Stimulated activated CD4-positive, alpha-beta T cell treated with anti-CD3 and anti-CD28 coated beads, Interleukin-4, amount 100 ng/mL, for 1 hour (primary cell): ENCODE results near the gene GNAI3.
"Not testable (repeated sequence)": the region's sequence is repeated elsewhere in the genome, so short reads cannot be mapped to it uniquely, and the experiment has no call there.

Experiments used
- DNase-seq: peaks from one replicate; pipeline ENCODE4 v3.0.0-alpha.2; 2020

GNAI3 gene

DNA sequence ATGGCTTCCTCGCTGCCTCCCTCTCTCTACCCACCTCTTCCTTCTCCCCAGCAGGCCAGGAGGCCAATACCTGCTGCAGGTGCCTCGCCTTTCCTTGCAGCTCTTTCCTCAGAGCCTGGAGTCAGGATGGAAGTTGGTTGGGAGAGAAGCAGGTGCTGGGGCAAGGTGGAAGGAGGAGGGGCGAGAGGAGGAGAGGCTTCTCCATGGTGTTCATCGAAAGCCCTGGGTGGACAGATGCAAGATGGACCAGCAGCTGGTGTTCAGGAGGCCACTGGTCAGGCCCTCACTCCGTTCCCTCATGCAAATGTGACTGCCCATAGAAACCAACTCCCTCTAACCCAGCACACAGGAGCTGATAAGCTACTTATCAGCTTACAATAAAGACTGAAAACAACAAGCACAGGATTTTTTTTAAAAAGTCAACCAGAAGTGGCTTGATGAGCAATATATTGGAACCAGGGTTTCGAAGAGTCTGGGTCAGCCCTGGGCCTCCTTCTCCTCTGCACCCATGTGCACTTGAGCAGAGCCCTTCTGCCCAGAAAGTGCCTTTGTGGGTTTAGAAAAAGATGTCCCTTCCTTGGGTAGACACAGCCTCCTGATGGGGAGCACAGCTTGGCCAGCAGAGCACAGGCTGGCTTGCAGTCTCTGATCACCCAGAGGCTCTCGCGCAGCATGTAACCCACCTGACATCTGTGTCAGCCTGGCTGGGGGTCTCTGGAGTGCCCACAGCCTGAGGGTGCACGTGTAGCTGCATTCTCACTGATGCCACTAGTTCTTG is 90.8 kb downstream of the GNAI3 start:
- no peak for DNase-seq

DNA sequence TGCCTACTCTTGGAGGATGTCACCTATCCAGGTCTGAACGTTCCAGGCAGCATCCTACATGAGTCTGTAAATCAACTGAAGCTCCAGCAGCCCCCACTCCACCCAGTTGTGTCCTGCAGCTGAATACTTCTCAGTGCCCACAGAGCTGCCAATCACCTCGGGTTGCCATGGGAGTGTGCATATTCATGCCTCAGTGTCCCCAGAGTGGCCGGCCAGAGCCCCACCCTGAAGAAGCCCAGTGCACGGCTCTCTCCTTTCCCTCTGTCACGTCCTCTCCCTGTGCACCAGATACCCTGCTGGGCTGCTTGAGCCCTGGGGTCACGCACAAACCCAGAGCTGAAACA is 91.4 kb downstream of the GNAI3 start:
- DNase-seq: no peak

DNA sequence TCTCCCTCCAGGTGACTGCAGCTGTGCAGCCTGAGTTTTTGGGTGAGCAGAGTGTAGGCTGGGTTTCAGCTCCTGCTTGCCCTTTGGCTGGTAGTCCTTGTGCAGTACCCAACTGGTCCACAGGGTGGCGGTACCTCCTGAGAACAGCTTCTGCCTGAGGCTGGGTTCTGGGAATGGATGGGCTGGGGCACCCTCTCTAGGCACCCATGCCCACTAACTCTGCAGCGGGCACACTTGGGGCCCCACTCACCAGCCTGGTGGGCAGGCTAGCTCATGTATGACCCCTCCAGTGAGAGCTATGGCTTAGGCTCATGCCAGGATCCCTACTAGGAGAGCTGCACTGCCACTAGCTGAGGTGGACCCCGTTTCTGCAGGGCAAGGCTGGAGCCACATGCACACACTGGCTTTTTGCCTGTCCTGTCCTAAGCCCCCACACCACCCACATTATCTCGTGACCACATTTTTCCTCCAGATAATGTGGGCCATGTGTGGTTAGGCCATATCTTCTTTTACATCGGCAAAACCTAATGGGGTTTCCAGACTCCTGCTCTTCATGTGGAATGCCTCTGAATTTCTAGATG is 92.0 kb downstream of the GNAI3 start:
- peak; percentile 94 for DNase-seq

DNA sequence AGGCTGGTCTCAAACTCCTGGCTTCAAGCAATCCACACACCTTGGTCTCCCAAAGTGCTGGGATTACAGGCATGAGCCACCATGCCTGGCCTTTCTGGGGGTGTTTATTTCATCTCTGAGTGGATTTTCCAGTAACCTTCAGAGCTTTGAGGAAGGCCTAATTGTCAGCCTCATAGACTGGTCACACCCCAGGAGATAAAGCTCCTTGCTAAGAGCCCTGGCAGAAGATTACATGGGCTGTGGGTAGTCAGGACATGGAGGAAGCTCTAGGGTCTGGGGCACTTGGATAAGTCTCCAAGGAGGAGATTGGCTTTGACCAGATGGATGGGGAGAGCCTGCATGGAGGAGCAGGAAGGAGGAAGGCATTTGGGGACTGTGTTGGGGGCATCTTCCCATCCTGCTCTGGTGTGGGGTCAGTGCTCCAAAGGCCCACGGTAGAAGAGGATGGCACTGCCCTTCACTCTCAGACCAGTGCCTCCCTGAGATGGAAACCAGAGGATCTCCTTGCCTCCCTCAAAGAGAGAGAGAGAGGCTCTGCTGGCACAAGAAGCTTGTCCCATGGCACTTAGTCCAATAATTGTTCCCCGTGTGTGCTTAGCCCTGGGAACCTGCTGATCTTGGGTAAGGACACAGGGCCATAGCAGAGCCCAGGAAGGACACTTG is 92.8 kb downstream of the GNAI3 start:
- DNase-seq: no peak

DNA sequence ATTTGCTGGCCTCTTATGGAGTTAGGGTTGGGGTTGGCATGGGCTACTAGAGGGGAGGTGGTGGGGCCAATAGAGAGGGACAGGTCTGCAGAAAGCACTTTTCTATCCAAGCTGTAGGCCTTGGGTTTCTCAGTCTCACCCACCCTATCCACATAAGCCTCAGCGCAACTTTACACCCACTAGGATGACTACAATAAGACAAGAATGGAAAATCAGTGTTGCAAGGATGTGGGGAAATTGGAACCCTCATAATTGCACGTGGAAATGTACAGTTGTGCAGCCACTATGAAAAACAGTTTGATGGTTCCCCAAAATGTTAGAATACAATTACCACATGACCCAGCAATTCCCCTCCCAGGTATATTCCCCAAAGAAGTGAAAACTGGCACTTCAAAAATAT is 93.4 kb downstream of the GNAI3 start:
- DNase-seq: no peak

DNA sequence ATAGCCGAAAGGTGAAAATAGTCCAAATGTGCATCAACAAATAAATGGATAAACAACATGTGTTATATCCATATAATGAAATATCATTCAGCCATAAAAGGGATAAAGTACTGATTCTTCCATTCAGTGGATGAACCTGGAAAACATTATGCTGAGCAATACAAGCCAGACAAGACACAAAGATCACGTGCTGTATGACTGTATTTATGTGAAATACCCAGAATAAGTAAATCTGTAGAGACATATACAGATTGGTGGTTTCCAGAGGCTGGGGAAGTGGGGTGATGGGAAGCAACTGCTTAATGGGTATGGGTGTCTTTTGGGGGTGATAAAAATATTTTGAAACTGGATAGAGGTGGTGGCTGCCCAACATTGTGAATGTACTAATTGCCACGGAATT is 94.2 kb downstream of the GNAI3 start:
- DNase-seq: no peak

DNA sequence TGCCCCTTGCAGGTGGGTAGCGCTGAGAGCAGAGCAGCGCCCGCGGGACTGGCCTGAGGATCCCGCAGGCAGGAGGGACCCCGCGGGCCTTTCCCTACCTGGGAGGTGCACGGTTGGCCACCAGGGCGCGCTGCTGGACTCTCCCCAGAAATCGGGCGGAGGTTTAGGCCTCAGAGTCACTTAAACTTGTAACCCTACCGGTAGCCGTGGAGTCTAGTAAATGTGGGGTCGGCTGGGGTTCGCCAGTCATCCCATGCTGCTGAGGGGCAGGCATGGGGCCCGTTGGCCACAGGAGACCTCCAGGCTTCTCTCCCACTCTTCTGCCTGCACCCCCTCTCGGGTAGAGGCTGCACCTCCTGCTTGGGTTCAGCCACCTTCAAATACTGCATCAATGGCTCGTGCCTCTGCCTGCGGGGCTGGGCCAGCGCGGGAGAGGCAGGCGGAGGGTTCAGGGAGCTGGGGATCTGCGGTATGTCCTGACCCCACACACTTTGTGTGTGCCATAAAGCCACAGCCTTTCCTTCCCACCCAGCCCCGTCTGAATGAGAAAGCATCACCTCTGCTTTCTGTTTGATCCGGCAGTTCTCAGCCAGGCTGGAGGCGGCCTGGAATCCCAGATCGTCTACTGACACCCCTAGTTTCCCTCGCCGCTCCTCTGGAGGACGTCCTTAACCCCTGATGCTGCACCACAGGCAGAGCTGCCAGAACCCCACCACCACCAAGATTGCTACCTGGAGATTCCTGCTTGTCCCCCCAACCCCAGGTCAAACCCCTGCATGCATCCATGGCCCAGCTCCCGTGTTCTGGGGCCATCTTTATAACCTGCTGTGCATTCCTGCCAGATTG is 95.2 kb downstream of the GNAI3 start:
- DNase-seq: peak; percentile 91

DNA sequence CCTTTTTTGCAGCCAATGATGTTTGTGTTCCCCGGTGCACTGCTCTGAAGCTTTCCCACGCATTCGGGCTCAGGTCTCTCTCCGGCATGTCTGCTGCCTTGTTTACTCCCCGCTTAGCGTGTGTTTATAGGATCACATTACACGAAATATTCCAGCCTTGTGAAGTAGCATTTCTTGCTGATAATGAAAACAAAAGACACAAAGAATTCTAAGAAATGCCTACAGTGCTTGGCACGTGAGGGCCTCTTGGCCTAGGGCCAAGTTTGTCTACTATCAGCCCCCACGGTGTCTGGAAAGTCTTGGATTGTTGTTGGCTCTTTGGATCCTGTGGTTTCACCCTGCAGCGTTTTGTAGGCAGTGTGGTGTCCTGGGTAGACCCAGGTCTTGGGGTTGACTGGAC is 96.3 kb downstream of the GNAI3 start:
- no peak for DNase-seq

DNA sequence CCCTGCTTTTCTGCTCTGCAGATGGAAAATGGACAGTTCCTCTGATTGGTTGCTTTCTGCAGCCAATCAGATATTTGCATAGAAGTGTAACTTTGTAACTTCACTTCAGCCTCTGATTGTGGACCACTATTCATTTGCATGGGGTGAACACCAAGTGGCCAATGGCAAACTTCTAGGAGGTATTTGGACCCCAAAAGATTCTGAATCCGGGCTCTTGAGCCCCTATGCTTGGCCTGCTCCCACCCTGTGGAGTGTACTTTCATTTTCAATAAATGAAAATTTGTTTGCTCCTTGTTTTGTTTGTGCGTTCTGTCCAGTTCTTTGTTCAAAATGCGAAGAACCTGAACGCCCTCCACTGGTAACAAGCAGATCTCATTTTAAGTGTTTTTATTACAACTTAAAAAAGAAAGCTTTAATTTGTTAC is 101.1 kb downstream of the GNAI3 start:
- DNase-seq: no peak

DNA sequence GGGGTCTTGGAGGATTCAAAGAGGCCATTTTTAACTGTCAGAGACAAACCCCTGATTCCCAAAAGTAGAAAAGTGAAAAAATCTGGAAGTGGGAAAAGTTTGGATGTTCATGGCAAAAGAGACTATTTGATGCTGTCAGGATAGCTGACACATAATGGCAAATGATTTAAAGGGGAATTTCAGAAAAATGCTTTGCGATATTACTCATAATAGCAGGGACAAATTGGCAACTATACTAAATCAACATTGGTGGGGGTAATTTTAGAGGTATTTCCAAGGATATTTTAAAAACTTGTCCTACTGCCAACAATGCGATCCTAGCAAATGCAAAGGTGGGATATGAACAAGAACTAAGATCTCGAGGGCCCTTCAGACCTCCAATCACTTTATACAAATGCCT is 102.2 kb downstream of the GNAI3 start:
- DNase-seq: no peak

DNA sequence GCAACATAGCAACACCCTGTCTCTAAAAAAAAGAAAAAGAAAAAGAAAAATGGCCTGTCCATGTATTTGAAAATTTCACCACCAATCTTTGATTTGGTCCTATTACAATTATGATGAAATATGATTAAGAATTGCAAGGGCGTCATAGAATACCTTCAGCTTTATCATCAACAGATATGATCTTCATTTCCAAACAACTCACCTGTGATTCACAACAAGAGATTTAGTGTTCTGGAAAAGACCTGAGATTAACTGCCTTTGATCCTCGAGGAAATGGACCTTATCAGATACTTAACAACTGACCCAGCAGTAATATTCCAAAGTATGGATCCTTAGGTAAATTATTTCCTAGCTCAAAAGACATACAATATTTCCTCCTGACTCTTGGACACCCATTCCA is 104.0 kb downstream of the GNAI3 start:
- no peak for DNase-seq

DNA sequence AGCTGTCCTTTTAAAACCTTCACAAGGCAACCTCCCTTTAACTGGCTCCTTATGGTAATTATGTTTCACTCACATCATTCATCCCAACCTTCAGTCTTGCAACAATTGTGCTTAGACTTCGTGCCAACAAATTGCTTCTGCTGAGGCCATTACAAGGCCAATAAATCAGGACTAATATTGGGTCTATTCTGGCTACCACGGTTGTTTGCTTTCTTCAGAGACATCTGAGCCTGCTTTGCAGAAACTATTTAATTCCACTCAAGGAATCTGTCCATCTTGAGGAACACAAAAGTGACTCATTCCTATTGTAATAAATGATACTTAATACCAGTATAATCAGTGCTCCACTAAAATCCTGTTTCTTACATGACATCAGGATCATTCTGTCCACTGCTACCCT is 104.9 kb downstream of the GNAI3 start:
- DNase-seq: no peak

DNA sequence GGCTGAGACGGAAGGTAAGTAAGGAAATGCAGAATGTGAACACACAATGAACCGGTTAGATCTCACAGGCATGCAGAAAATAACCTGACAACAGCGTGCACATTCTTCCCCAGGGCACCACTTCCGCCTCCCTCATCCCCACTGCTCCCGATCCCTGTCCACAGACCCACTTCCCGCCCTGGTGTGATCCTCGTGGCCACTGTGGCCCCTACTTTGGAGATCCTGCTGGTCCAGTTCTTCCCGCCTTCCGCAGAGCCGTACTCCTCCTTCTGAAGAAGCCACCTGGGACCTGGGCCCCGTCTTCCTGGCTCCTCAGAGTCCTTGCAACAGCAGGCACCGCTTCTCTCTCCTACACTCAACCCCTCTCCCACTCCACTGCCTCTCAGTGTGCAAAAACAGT is 106.1 kb downstream of the GNAI3 start:
- DNase-seq: no peak

DNA sequence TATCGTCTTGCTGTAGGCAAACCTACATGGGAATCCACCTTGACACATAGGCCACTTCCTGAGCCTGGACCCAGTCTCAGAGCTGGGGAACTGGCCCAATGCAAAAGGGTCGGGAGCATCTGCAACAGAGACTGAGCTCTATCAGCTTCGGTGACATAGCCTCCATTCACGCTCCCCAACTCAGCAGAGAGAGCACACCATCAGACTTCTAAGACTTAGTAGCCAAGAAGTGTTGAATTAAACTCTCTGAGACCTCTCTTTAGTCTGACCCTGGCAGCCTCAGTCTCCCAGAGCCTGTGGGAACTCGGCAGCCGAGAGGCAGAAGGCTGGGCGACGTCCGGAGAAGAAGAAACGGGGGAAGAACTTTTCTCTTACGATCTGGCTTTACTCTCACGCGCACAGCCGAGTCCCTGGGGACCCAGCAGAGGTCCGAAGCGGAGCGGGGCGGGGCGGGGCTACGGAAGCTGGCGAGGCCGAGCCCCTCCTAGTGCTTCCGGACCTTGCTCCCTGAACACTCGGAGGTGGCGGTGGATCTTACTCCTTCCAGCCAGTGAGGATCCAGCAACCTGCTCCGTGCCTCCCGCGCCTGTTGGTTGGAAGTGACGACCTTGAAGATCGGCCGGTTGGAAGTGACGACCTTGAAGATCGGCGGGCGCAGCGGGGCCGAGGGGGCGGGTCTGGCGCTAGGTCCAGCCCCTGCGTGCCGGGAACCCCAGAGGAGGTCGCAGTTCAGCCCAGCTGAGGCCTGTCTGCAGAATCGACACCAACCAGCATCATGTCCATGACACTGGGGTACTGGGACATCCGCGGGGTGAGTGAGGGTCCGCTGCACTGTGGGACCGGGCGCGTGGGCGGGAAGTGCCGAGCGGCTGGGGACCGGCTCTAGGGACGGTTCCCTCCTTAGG is 107.5 kb downstream of the GNAI3 start, which contains the start of gene GSTM4:
Gene GSTM4, plus strand, starts transcription at position 485 of the 905 bp plus-strand sequence. Its CDS starts 291 bp downstream, at position 776.
- peak; percentile 72 for DNase-seq

DNA sequence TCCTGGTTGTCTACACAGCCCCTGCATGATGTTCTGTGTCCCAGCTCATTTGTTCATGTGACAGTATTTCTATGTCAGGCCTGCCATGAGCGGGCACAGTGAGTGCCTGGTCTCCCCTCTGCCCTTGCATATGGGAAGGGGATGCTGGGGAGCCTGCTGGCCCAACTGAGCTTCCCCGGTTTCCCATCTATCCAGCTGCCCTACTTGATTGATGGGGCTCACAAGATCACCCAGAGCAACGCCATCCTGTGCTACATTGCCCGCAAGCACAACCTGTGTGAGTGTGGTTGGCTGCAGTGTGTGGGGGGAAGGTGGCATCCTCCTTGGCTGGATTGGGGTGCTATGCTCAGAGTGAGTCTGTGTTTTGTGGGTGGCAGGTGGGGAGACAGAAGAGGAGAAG is 109.0 kb downstream of the GNAI3 start:
- no peak for DNase-seq

DNA sequence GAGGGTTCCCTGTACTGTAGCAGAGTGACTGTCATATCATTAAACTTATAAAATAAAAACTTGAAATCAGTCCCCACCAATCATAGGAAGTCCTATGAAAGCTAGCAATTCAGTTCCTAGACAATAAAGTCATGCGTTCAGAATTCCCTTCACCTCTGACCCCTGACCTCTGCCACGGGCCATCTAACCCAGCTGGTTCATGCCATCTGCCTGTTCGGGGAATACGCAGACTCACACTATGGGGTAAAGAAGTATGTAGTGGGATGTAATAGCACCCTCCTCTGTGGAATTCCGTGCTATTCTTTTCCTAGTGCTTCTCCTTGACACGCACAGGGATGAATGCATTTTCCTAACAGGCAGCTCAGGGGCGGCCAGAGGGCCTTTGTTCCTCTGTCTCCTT is 109.6 kb downstream of the GNAI3 start:
- DNase-seq: no peak

DNA sequence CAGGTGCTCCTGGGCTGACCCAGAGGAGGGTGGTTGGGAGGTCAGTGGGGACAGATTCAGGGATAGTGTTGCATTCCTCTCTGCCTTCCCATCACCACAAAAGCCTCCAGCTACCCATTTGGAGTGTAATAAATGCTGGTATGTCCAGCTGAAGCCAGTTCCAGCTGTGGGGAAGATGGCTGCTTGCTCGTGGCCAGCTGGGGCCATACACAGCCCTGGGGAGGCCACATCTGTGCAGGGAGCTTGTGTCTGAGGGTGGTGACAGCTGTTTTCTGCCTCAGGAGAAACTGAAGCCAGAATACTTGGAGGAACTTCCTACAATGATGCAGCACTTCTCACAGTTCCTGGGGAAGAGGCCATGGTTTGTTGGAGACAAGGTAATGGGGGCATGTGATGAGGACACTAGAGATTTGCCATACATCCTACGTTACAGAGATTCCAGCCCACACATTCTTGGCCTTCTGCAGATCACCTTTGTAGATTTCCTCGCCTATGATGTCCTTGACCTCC is 110.2 kb downstream of the GNAI3 start:
- no peak for DNase-seq

DNA sequence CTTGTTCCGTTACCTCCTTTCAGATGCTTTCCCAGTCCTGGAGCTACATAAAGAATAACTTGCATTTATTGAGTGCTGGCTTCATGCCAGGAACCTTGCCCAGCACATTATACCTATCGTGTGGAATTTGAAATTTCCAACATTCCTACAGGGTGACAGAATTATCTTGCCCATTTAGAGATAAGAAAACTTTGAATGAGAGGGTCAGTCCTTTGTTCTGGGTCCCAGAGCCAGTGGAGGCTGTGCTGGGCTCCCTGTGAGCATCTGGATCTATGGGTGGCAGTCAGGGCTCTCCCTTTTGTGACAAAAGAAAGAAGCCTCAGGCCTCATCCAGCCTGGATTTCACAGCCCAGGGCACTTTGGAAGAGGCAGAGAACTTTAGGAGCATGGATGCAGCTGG is 110.7 kb downstream of the GNAI3 start:
- DNase-seq: no peak

DNA sequence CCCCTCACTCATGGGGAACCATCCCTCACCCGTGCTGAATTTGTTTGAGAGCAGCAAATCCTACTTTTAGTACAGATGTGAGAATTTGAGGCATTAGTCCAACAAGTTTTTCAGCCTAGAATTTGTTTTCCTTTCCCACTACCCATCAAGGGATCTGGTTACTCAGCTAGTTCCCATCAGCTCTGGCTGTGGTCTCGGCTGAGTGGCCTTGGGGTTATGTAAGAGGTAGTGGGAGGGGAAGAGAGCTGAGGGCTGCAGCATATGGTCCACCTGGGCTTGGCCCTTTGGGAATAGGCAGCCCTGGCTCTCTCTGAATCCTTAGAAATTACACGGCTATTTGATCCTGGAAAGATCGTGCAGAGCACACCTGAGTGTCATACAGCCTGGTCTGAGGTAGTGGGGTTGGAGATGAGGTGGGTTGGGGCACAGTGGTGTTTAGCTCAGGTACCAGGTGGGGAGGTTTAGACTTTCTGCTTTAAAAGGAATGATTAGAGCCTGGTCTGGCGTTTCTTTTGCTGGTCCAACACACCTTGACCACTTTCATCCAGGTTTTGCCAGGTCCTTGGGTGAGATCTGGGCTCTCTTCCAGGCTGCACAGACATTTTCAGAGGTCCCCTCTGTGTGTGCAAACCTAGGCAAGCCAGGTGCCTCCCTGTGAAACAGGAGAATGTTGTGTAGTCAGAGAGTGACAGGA is 111.7 kb downstream of the GNAI3 start:
- no peak for DNase-seq

DNA sequence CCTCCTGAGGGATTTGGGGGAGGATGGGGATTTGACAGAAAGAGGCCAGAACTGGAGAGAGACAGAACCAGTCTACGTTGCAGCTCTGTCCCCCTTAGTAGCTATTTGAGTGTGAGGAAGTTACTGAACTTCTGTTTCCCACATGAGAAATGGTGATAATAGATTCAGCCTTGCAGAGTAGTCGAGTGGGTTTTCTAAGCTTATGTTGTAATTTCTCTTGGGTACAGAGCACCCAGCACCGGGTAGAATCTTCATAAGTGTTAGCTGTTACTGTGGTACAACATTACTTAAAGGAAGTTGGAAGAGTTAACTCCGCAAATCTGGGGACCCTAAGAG is 112.2 kb downstream of the GNAI3 start:
- DNase-seq: not testable (repeated sequence)

DNA sequence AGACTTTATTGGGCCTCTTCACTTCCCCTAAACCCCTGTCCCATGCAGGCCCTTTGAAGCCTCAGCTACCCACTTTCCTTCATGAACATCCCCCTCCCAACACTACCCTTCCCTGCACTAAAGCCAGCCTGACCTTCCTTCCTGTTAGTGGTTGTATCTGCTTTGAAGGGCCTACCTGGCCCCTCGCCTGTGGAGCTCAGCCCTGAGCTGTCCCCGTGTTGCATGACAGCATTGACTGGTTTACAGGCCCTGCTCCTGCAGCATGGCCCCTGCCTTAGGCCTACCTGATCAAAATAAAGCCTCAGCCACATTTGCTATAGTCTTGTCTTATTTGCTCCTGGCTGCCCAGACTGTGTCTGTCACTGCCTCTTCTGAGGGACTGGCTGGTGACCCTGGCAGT is 113.0 kb downstream of the GNAI3 start:
- no peak for DNase-seq

DNA sequence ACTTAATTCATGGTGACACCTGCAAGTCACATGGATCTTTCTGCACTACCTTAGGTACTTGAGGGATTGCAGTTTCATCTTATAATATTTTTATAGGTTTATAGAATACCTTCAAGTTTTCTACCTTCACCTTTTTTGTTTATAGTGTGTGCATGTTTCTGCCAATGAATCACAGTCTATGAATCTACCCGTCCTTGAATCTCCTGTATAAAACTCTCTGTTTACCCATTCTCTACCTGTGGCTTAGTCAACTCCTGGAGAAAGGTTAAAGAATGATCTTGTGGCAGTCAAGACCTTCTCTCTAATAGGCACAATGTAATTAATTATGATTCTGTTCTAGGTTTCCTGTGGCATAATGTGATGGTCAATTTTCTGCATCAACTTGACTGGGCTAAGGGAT is 116.3 kb downstream of the GNAI3 start:
- no peak for DNase-seq
